ENCODE measurements around the gene ENTHD1.

ENTHD1 gene

GRCh38 chr22:39729141-39729934, 164.2 kb downstream of the ENTHD1 start:
- H3K36me3 ChIP-seq (ENCODE audit: insufficient read depth, low read length): no peaks in the 10 kb centered on the region
- H3K9me3 ChIP-seq (ENCODE audit: insufficient read depth, low read depth, low read length): no peaks in the 10 kb centered on the region
- 88% methylated on average over 13 of the region's 13 CpGs for WGBS
- H3K9ac ChIP-seq (ENCODE audit: low read depth, low read length): no peak overlapping the region
- H3K4me3 ChIP-seq (ENCODE audit: low read length): no peak overlapping the region
- peaks cover 3% of the 10 kb centered on the region; the same call in 1 of the 2 replicates for H3K4me1 ChIP-seq (ENCODE audit: insufficient read depth, low read length)
- no peaks in the 10 kb centered on the region for H3K27me3 ChIP-seq (ENCODE audit: insufficient read depth, low read length)
- H3K27ac ChIP-seq (ENCODE audit: low read depth, low read length): no peak overlapping the region

GRCh38 chr22:39728236-39728860, 165.2 kb downstream of the ENTHD1 start:
- H3K4me3 ChIP-seq (ENCODE audit: low read length): no peak overlapping the region
- WGBS: 87% methylated on average over 12 of the region's 12 CpGs

DNA sequence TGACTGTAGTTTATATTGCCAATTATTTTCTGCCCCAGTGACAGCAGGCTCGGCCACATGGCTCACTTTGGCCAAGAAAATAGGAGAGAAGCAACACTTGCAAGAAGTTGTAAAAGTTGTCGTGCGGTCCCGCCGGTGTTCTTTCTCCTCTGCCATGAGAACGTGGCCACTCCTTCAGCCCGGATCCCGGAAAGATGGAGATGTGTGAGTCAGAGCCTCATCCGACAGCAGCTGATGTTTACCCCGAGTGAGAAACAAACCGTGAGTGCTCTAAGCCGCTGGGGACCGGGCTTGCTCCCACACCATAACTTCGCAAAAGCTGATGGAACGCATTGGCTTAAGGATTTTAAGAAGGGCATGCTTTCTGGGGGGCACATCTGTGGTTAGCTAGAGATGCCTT, 166.0 kb downstream of the ENTHD1 start:
- H3K9me3 ChIP-seq (ENCODE audit: insufficient read depth, low read depth, low read length): no peaks in the 10 kb centered on the region
- H3K9ac ChIP-seq (ENCODE audit: low read depth, low read length): no peak overlapping the region
- no peaks in the 10 kb centered on the region for H3K27me3 ChIP-seq (ENCODE audit: insufficient read depth, low read length)
- no peak overlapping the region for H3K4me3 ChIP-seq (ENCODE audit: low read length)
- peaks cover 3% of the 10 kb centered on the region; the same call in 1 of the 2 replicates for H3K4me1 ChIP-seq (ENCODE audit: insufficient read depth, low read length)
- no peak overlapping the region for H3K27ac ChIP-seq (ENCODE audit: low read depth, low read length)
- H3K36me3 ChIP-seq (ENCODE audit: insufficient read depth, low read length): no peaks in the 10 kb centered on the region
- 51% methylated on average over 15 of the region's 15 CpGs for WGBS

More at GRCh38 chr22:39728236-39728860, 165.2 kb downstream of the ENTHD1 start:
- Histone ChIP-seq H3K4me1 (ENCODE audit: insufficient read depth, low read length) (peaks cover 3% of the 10 kb centered on the region; the same call in 1 of the 2 replicates), H3K27me3 (ENCODE audit: insufficient read depth, low read length) (no peaks in the 10 kb centered on the region), H3K36me3 (ENCODE audit: insufficient read depth, low read length) (no peaks in the 10 kb centered on the region), H3K9me3 (ENCODE audit: insufficient read depth, low read depth, low read length) (no peaks in the 10 kb centered on the region), H3K27ac (ENCODE audit: low read depth, low read length) (no peak overlapping the region), H3K9ac (ENCODE audit: low read depth, low read length) (no peak overlapping the region)

GRCh38 chr22:39725351-39726035, 168.1 kb downstream of the ENTHD1 start:
- Histone ChIP-seq H3K4me1 (ENCODE audit: insufficient read depth, low read length) (peaks cover under 1% of the 10 kb centered on the region; the same call in 1 of the 2 replicates), H3K9me3 (ENCODE audit: insufficient read depth, low read depth, low read length) (no peaks in the 10 kb centered on the region), H3K9ac (ENCODE audit: low read depth, low read length) (no peak overlapping the region), H3K27me3 (ENCODE audit: insufficient read depth, low read length) (no peaks in the 10 kb centered on the region), H3K4me3 (ENCODE audit: low read length) (no peak overlapping the region), H3K27ac (ENCODE audit: low read depth, low read length) (no peak overlapping the region), H3K36me3 (ENCODE audit: insufficient read depth, low read length) (no peaks in the 10 kb centered on the region)
- WGBS: 87% methylated on average over 9 of the region's 9 CpGs

DNA sequence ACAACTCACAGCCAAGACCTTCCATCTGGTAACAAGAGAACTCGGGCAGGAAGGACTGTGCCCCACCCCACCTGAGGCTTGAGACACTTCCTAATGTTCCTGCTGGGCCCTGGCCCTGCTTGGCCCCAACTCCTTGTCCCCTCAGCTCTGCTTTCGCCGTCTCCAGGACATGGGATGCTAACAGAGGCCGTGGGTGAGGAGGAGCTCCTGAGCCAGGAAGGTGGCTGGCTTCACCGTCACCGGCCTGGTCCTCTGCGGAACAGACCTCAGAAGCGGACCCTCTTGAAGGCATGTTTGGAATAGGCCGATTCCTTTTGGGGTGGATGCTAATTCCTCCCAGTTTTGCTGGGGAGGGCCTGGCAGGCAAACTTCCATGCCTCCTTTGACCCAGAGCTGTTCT, 168.7 kb downstream of the ENTHD1 start:
- no peaks in the 10 kb centered on the region for H3K27me3 ChIP-seq (ENCODE audit: insufficient read depth, low read length)
- H3K27ac ChIP-seq (ENCODE audit: low read depth, low read length): no peak overlapping the region
- no peak overlapping the region for H3K9ac ChIP-seq (ENCODE audit: low read depth, low read length)
- peaks cover 7% of the 10 kb centered on the region; the same call in 1 of the 2 replicates for H3K4me1 ChIP-seq (ENCODE audit: insufficient read depth, low read length)
- H3K36me3 ChIP-seq (ENCODE audit: insufficient read depth, low read length): no peaks in the 10 kb centered on the region
- 94% methylated on average over 9 of the region's 9 CpGs for WGBS
- no peaks in the 10 kb centered on the region for H3K9me3 ChIP-seq (ENCODE audit: insufficient read depth, low read depth, low read length)
- H3K4me3 ChIP-seq (ENCODE audit: low read length): no peak overlapping the region

DNA sequence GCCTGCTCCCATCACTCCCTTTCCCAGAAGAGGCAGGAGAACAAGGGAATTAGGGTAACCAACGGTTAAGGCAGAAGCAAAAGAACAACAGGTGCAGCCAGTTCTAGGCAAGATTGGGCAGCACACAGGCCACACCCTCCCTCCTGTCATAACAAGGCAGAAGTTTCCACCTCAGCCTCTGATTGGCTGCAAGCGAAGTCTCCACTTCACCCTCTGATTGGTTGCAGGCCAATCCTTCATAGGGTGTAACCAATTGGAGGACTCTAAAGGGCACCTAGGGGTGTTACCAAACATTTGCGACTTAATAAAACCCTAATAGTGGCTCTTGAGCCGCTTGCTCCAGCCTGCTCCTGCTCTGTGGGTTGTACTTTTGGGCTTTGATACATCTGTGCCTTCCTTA, 169.2 kb downstream of the ENTHD1 start:
- no peaks in the 10 kb centered on the region for H3K9me3 ChIP-seq (ENCODE audit: insufficient read depth, low read depth, low read length)
- H3K27me3 ChIP-seq (ENCODE audit: insufficient read depth, low read length): no peaks in the 10 kb centered on the region
- peaks cover 10% of the 10 kb centered on the region; the same call in 1 of the 2 replicates for H3K4me1 ChIP-seq (ENCODE audit: insufficient read depth, low read length)
- 93% methylated on average over 4 of the region's 4 CpGs for WGBS
- no peak overlapping the region for H3K9ac ChIP-seq (ENCODE audit: low read depth, low read length)
- no peaks in the 10 kb centered on the region for H3K36me3 ChIP-seq (ENCODE audit: insufficient read depth, low read length)
- no peak overlapping the region for H3K27ac ChIP-seq (ENCODE audit: low read depth, low read length)
- no peak overlapping the region for H3K4me3 ChIP-seq (ENCODE audit: low read length)

GRCh38 chr22:39723899-39724351, 169.6 kb downstream of the ENTHD1 start:
- H3K9me3 ChIP-seq (ENCODE audit: insufficient read depth, low read depth, low read length): no peaks in the 10 kb centered on the region
- no peaks in the 10 kb centered on the region for H3K27me3 ChIP-seq (ENCODE audit: insufficient read depth, low read length)
- H3K4me3 ChIP-seq (ENCODE audit: low read length): no peak overlapping the region
- H3K9ac ChIP-seq (ENCODE audit: low read depth, low read length): no peak overlapping the region
- H3K4me1 ChIP-seq (ENCODE audit: insufficient read depth, low read length): peaks cover 10% of the 10 kb centered on the region; the same call in 1 of the 2 replicates
- H3K36me3 ChIP-seq (ENCODE audit: insufficient read depth, low read length): no peaks in the 10 kb centered on the region
- H3K27ac ChIP-seq (ENCODE audit: low read depth, low read length): no peak overlapping the region
- 70% methylated on average over 3 of the region's 3 CpGs for WGBS

GRCh38 chr22:39723463-39723862, 170.1 kb downstream of the ENTHD1 start:
- H3K9me3 ChIP-seq (ENCODE audit: insufficient read depth, low read depth, low read length): no peaks in the 10 kb centered on the region
- H3K4me3 ChIP-seq (ENCODE audit: low read length): no peak overlapping the region
- 94% methylated on average over 10 of the region's 10 CpGs for WGBS
- peaks cover 10% of the 10 kb centered on the region; the same call in 1 of the 2 replicates for H3K4me1 ChIP-seq (ENCODE audit: insufficient read depth, low read length)
- H3K9ac ChIP-seq (ENCODE audit: low read depth, low read length): no peak overlapping the region
- no peaks in the 10 kb centered on the region for H3K36me3 ChIP-seq (ENCODE audit: insufficient read depth, low read length)
- no peak overlapping the region for H3K27ac ChIP-seq (ENCODE audit: low read depth, low read length)
- H3K27me3 ChIP-seq (ENCODE audit: insufficient read depth, low read length): no peaks in the 10 kb centered on the region

- no peak overlapping the region for H3K9ac ChIP-seq (ENCODE audit: low read depth, low read length)
- peaks cover 10% of the 10 kb centered on the region; the same call in 1 of the 2 replicates for H3K4me1 ChIP-seq (ENCODE audit: insufficient read depth, low read length)
- no peaks in the 10 kb centered on the region for H3K9me3 ChIP-seq (ENCODE audit: insufficient read depth, low read depth, low read length)
- WGBS: 93% methylated on average over 4 of the region's 4 CpGs
- H3K27me3 ChIP-seq (ENCODE audit: insufficient read depth, low read length): no peaks in the 10 kb centered on the region
- H3K36me3 ChIP-seq (ENCODE audit: insufficient read depth, low read length): no peaks in the 10 kb centered on the region
- no peak overlapping the region for H3K27ac ChIP-seq (ENCODE audit: low read depth, low read length)
- H3K4me3 ChIP-seq (ENCODE audit: low read length): no peak overlapping the region
Observed at GRCh38 chr22:39722501-39722900, 171.1 kb downstream of the ENTHD1 start.

DNA sequence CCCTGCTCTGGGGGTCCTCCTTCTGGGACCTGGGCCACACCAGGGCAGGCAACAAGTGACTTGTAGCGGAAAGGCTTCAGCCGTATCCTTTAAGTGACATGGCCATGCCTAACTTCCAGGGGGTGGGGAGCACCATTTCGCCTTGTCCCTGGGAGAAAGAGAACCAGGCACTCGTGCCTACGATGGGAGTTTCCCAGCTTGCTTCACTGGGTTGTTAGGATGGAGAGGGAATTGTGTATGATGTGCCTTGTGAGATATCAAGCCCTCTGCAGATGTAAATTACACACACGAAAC, 171.6 kb downstream of the ENTHD1 start:
- WGBS: 89% methylated on average over 6 of the region's 6 CpGs
- no peak overlapping the region for H3K9ac ChIP-seq (ENCODE audit: low read depth, low read length)

More for the DNA sequence above, 171.6 kb downstream of the ENTHD1 start:
- Histone ChIP-seq H3K9me3 (ENCODE audit: insufficient read depth, low read depth, low read length) (no peaks in the 10 kb centered on the region), H3K36me3 (ENCODE audit: insufficient read depth, low read length) (no peaks in the 10 kb centered on the region), H3K4me3 (ENCODE audit: low read length) (no peak overlapping the region), H3K27me3 (ENCODE audit: insufficient read depth, low read length) (no peaks in the 10 kb centered on the region), H3K4me1 (ENCODE audit: insufficient read depth, low read length) (peaks cover 10% of the 10 kb centered on the region; the same call in 1 of the 2 replicates), H3K27ac (ENCODE audit: low read depth, low read length) (no peak overlapping the region)
